ENCODE results near the gene ZMYM1.
A peak's percentile ranks its signal among the peaks of the same experiment; 100 is the strongest.

Gene ZMYM1

DNA sequence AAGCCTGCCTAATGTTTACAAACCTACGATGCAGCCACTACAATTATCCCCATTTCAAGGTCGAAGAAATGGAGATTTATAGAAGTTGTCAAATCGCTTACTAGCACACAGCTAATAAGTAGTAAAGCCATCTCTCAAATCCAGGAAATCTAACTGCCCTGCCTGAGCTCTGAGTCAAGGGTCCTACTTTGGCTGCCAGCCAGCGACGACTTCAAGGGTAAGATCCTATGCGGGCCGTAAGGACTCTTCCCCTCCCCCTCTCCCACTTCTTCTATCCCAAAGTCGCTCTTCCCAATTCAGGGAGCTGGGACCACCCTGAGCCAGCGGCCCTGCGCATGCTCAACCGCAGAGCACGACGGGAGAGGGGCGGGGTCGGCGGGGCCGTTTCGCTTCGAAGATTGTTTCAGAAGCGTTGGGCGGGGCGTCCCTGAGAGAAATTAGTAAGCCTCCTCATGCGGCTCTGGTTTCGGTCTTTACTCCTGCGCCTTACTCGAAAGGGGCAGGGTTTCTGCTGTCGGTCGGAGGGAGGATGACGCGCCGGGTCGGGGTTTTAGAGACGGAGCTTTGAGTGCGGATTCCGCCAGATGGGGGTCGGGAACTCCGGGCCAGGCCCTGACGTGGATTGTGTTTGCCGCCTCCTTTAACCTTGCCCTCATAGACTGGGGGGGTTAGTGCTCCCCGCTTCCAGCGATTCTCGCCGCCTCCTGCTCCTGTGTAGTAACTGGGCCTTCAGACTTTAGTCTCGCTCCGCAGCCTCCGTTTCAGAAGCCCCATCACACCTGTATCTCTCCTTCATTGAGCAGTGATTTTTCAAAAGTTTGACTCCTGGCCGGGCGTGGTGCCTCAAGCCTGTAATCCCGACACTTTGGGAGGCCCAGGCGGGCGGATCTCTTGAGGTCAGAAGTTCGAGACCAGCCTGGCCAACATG lies at the start of gene ZMYM1:
TSS of gene ZMYM1 (plus strand) at position 383 of the 928 bp plus-strand sequence. CDS start 14,603 bp downstream, outside the sequence.
- no peak for TF ChIP-seq CTCF (IDR thresholded peaks at IDR 0.05; ENCODE audit: extremely low read depth, missing control alignments)
- DNase-seq (ENCODE audit: low spot score), result peak; percentile 85

DNA sequence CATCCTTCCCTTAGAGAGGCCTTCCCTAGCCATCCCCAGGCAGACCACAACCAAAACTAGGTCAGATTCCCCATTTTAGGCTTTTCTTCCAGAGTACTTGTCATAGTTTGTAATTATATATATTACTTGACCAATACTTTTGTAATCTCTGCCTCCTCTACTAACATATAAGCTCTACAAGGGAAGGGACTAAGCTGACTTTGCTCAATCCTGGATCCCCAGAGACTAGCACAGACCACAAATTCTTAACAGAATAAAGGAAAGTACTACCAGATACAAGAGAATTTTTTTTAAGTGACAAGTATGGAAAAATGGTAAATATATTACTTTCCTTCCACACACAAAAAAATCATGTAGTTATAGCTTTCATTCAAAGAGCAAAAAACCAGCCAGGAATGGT lies 49.4 kb upstream of the ZMYM1 start:
- DNase-seq (ENCODE audit: low spot score), result no peak
- TF ChIP-seq CTCF (IDR thresholded peaks at IDR 0.05; ENCODE audit: extremely low read depth, missing control alignments), result no peak

DNA sequence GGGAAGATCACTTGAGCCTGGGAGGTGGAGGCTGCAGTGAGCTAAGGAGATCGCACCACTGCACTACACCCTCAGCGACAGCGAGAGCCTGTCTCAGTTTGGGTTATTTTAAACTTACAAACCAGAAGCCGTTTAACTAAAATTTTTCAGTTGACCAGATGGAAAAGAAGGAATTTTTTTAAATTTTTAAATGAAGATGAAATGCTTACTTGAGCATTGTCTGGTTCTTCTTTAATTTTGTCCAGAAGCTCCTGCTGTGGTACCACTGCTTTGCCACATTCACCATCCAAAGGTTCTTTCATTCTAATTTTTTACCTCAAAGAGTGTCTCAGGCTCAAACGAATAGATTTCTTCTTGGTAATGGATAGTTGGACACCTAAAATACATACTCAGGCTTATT lies 48.8 kb upstream of the ZMYM1 start:
- TF ChIP-seq CTCF (IDR thresholded peaks at IDR 0.05; ENCODE audit: extremely low read depth, missing control alignments), result no peak
- no peak for DNase-seq (ENCODE audit: low spot score)

DNA sequence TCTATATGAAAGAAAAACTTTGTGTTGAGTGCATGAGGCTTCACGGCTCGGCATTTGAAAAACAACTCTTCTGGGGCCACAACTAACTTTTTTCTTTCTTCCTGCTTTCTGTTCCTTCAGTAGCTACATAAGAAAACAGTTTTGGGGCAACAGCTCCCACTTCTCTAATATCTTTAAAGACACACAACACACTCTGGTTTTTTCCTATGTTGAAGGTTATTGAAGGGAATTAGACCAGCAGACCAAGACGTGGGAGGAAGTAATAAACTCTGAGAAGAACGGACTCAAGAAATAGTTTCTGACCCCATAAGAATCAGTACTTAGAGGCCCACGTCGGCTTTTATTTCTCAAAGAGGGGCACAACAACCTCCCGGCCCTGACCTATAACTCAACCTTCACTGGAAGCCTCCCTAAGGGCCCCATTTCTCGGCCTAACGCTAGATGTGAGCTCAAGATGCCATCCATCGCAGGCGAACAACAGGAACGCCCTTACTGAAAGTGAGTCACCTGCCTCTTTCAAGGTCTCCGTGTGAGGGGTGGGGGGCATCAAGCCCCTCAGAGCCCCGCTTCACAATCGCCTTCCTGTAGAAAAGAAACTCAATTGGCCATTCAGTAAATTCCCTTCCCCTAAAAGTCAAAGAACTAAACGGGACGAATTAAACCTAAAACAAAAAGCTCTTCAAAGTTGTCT lies 48.3 kb upstream of the ZMYM1 start:
- peak; percentile 41 for DNase-seq (ENCODE audit: low spot score)
- no peak for TF ChIP-seq CTCF (IDR thresholded peaks at IDR 0.05; ENCODE audit: extremely low read depth, missing control alignments)

GRCh38 chr1:35032384-35032739 lies 46.8 kb upstream of the ZMYM1 start:
- no peak for DNase-seq (ENCODE audit: low spot score)
- no peak for TF ChIP-seq CTCF (IDR thresholded peaks at IDR 0.05; ENCODE audit: extremely low read depth, missing control alignments)

- no peak for DNase-seq (ENCODE audit: low spot score)
- TF ChIP-seq CTCF (IDR thresholded peaks at IDR 0.05; ENCODE audit: extremely low read depth, missing control alignments), result no peak
Measured at GRCh38 chr1:35033346-35033745, 45.8 kb upstream of the ZMYM1 start.

- TF ChIP-seq CTCF (IDR thresholded peaks at IDR 0.05; ENCODE audit: extremely low read depth, missing control alignments), result no peak
- no peak for DNase-seq (ENCODE audit: low spot score)
Measured at GRCh38 chr1:35036621-35037020, 42.6 kb upstream of the ZMYM1 start.

All from GM20000 (cell line).